ENCODE data around the gene GPRIN2.

DNA sequence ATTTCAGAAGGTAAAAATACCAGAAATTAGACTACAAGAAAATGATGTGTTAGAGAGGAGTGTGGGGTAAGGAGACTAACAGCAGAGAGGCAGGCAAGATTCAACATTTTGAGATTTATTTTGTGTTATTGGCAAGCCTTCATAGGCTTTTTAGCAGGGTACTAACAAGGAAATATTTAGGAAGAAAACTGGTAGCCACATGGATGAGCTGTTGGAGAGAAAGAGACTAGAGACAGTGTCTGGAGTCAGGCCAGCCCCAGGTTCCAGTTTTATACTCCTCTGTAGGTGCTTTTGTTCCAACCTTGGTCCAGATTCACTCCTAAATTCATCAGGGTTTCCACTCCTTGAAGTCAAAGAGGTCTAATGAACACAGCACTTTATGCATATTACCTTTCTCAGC is 41.1 kb downstream of the GPRIN2 start:
- TF ChIP-seq, protein P1, sequence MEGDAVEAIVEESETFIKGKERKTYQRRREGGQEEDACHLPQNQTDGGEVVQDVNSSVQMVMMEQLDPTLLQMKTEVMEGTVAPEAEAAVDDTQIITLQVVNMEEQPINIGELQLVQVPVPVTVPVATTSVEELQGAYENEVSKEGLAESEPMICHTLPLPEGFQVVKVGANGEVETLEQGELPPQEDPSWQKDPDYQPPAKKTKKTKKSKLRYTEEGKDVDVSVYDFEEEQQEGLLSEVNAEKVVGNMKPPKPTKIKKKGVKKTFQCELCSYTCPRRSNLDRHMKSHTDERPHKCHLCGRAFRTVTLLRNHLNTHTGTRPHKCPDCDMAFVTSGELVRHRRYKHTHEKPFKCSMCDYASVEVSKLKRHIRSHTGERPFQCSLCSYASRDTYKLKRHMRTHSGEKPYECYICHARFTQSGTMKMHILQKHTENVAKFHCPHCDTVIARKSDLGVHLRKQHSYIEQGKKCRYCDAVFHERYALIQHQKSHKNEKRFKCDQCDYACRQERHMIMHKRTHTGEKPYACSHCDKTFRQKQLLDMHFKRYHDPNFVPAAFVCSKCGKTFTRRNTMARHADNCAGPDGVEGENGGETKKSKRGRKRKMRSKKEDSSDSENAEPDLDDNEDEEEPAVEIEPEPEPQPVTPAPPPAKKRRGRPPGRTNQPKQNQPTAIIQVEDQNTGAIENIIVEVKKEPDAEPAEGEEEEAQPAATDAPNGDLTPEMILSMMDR (conservative IDR thresholded peaks at IDR 0.05) = no peak
- TF ChIP-seq ZFX (IDR thresholded peaks at IDR 0.05) = no peak

All from C4-2B (cell line).